ENCODE data around the gene TTBK1. TPM values are rescaled to one million over a fixed set of nuclear protein-coding genes. Genes with fewer than 3 reads are reported as not detected.

The TTBK1 gene
- polyA plus RNA-seq, 1 of the 3 experiments (the other 2 are of a cell fraction) = 0.94 TPM

DNA sequence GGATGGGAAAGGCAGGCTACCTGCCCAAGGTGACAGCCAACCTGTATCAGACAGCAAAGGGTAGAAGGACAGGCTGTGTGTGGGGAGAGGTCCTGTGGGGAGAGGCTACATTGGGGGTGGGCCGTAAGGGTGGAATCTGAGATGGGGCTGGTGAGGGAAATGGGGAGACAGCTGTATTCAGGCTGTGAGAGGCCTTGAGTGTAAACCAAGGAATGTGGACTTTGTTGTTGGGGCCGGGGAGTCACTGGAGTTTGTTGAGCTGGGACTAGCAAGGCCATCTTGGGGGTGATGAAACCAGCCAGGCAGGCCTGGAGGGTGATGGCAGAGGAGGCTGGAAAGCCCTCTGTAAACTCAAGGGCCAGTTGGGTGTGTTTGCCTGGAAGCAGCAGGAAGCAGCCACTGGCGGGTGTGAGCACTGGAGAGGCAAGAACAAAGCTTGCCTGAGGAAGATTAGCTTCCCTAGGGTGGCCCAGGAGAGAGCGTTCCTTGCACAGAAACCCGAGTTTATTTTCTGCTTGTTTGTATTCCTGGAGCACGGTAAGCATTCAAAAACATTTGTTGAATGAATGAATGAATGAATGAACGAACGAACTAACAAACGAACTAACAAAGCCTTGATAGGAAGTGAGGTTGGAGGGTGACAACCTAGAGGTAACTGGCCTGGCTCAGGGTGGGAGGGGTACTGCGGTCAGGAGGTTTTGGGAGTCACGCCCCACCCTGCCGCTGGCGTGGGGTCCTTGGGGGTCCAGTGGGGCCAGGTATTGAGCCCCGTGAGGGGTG lies 18.9 kb downstream of the TTBK1 start:
- H3K9me3 ChIP-seq = no peaks in the 10 kb centered on the region
- CTCF ChIA-PET = no interaction called here
- H3K27me3 ChIP-seq (ENCODE audit: insufficient read depth) = no peaks in the 10 kb centered on the region
- no peaks in the 10 kb centered on the region for H3K4me1 ChIP-seq (ENCODE audit: control insufficient read depth in 1 of 2, insufficient read depth in 2 of 2, low read depth in 1 of 2, low read length in 1 of 2)
- TF ChIP-seq PBX3 (IDR thresholded peaks at IDR 0.05) (no peak), FOXJ3 (CRISPR knock-in tag; IDR thresholded peaks at IDR 0.05) (no peak), SIN3A (IDR thresholded peaks at IDR 0.05; ENCODE audit: borderline replicate concordance, low read depth, low read length) (no peak), RAD21 (IDR thresholded peaks at IDR 0.05; ENCODE audit: low read length) (no peak), RXRA (IDR thresholded peaks at IDR 0.05; ENCODE audit: borderline replicate concordance, low read depth) (no peak), TEAD4 (IDR thresholded peaks at IDR 0.05; ENCODE audit: borderline replicate concordance, insufficient read depth) (no peak), POLR2AphosphoS5 (IDR thresholded peaks at IDR 0.05; ENCODE audit: low read depth, low read length) (no peak), NRF1 (IDR thresholded peaks at IDR 0.05; ENCODE audit: low read depth, low read length) (no peak), SMC3 (IDR thresholded peaks at IDR 0.05; ENCODE audit: low read depth, low read length) (no peak), EZH2phosphoT487 (IDR thresholded peaks at IDR 0.05; ENCODE audit: borderline replicate concordance, low read depth) (no peak), JUND (IDR thresholded peaks at IDR 0.05) (no peak), GATA2 (CRISPR knock-in tag; IDR thresholded peaks at IDR 0.05) (no peak), EP300 (IDR thresholded peaks at IDR 0.05; ENCODE audit: borderline replicate concordance in 1 of 2, low read depth in 1 of 2, low read length in 1 of 2) (no peak)
- TF ChIP-seq, protein P1, sequence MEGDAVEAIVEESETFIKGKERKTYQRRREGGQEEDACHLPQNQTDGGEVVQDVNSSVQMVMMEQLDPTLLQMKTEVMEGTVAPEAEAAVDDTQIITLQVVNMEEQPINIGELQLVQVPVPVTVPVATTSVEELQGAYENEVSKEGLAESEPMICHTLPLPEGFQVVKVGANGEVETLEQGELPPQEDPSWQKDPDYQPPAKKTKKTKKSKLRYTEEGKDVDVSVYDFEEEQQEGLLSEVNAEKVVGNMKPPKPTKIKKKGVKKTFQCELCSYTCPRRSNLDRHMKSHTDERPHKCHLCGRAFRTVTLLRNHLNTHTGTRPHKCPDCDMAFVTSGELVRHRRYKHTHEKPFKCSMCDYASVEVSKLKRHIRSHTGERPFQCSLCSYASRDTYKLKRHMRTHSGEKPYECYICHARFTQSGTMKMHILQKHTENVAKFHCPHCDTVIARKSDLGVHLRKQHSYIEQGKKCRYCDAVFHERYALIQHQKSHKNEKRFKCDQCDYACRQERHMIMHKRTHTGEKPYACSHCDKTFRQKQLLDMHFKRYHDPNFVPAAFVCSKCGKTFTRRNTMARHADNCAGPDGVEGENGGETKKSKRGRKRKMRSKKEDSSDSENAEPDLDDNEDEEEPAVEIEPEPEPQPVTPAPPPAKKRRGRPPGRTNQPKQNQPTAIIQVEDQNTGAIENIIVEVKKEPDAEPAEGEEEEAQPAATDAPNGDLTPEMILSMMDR (IDR thresholded peaks at IDR 0.05) = no peak
- TF ChIP-seq, protein P2, sequence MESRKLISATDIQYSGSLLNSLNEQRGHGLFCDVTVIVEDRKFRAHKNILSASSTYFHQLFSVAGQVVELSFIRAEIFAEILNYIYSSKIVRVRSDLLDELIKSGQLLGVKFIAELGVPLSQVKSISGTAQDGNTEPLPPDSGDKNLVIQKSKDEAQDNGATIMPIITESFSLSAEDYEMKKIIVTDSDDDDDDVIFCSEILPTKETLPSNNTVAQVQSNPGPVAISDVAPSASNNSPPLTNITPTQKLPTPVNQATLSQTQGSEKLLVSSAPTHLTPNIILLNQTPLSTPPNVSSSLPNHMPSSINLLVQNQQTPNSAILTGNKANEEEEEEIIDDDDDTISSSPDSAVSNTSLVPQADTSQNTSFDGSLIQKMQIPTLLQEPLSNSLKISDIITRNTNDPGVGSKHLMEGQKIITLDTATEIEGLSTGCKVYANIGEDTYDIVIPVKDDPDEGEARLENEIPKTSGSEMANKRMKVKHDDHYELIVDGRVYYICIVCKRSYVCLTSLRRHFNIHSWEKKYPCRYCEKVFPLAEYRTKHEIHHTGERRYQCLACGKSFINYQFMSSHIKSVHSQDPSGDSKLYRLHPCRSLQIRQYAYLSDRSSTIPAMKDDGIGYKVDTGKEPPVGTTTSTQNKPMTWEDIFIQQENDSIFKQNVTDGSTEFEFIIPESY (IDR thresholded peaks at IDR 0.05; ENCODE audit: borderline replicate concordance, low read depth) = no peak
- no peak for DNase-seq
- no peak overlapping the region for H3K9ac ChIP-seq
- H3K4me3 ChIP-seq (ENCODE audit: low read depth in 2 of 2, low read length in 1 of 2) = no peak overlapping the region
- H3K36me3 ChIP-seq (replicated peaks in 1 of 2; ENCODE audit: control insufficient read depth in 1 of 2, insufficient read depth in 2 of 2, low read length in 1 of 2) = no peaks in the 10 kb centered on the region
- H4K20me1 ChIP-seq (ENCODE audit: insufficient read depth) = no peaks in the 10 kb centered on the region
- no peak overlapping the region for H3K27ac ChIP-seq (ENCODE audit: low read depth in 2 of 2, low read length in 1 of 2)
- H3K4me2 ChIP-seq = no peak overlapping the region
- POLR2A ChIA-PET = no interaction called here
- H2AFZ ChIP-seq (ENCODE audit: low read depth) = no peak overlapping the region
- no peaks in the 10 kb centered on the region for H3K9me2 ChIP-seq
- no peaks in the 10 kb centered on the region for H3F3A ChIP-seq (replicated peaks; ENCODE audit: insufficient read depth)
- WGBS (ENCODE audit: low lambda C conversion rate) = 82% methylated on average over 10 of the region's 14 CpGs
- no peaks in the 10 kb centered on the region for H3K79me2 ChIP-seq (ENCODE audit: insufficient read depth)
